ENCODE data around the gene ACAD9.

Gene ACAD9

GRCh38 chr3:128935922-128936321, 56.5 kb downstream of the ACAD9 start:
- DNase-seq (ENCODE audit: low read depth in 3 of 3) = no peak

DNA sequence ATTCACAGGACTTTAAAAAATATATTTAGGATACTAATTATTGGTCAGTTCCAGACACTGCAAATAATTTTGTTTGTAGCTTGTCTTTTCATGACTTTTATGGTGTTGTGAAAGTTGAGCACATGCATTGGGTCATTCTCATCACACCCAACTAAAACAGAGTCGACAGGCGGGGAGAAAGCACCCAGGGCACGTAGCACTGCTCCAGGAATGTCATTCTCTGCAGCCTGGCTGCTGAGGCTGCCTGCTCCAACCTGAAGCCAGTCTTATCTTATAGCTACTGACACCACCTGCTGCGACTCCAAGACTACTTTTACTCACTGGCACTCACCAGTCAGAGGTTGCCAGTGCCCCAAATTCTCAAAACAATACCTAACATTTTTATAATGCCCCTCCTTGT, 56.9 kb downstream of the ACAD9 start:
- DNase-seq (ENCODE audit: low read depth in 3 of 3) = no peak

GRCh38 chr3:128940252-128940651, 60.8 kb downstream of the ACAD9 start:
- DNase-seq (ENCODE audit: low read depth in 3 of 3) = no peak

- DNase-seq (ENCODE audit: low read depth in 3 of 3) = no peak
These were observed 62.9 kb downstream of the ACAD9 start for GRCh38 chr3:128942161-128942952.

DNA sequence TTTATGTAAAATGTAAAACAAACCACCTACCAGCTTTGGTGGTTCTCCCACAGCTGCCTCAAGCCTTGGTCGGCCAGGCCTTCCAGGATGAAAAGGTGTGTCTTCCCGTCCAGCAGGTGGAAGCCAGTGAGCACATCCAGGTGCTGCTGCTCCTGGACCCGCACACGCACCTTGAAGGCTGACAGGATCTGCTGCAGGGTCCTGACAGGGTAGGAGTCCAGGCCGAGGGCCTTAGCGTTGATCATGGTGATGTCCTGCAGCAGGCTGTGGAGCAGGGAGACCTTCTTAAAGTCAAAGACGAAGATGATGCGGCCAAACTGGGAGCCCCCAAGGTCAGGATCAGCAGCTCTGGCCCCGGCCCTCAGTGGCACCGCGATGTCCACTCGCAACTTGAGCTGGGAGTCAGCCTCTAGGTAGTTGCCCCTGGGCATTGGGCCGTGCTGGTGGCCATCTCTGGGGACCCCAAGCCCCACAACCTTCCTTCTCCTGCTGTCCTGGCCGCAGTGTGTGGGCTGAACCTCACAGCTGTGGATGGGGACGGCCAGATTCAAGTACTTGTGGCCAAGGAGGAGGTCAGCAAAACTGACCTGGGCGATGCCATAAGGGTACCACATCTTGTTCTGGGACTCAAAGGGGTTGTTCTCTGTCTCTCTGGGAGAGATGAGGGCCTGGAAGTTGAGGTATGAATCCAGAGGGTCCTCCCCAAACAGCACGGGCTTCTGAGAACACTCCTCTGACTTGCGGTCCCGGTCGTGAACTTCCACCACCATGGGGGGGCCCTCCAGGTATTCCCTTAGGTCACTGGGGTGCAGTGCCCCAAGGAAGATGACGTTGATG, 65.8 kb downstream of the ACAD9 start:
- DNase-seq (ENCODE audit: low read depth in 3 of 3) = no peak

GRCh38 chr3:128945878-128946175, 66.4 kb downstream of the ACAD9 start:
- no peak for DNase-seq (ENCODE audit: low read depth in 3 of 3)

DNA sequence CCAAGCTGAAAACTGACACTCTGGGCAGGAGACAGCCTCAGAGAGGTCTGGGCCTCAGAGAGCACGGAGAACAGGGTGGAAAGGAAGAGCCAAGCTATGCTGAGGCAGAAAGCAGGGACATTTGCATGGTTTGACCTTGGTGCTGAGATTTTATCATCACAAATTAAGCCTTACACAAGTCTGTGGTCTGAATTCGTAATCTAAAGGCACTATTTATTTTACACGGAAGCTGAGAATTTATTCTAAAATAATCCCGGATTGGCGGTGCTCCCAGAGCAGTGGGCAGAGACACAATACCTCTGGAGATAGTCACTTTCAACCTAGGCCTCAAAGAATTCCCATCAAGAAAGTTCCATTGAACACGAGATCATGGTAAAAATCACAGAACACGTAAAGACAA, 67.0 kb downstream of the ACAD9 start:
- no peak for DNase-seq (ENCODE audit: low read depth in 3 of 3)

- DNase-seq (ENCODE audit: low read depth in 3 of 3) = no peak
These were observed 69.7 kb downstream of the ACAD9 start for GRCh38 chr3:128949158-128949557.

DNA sequence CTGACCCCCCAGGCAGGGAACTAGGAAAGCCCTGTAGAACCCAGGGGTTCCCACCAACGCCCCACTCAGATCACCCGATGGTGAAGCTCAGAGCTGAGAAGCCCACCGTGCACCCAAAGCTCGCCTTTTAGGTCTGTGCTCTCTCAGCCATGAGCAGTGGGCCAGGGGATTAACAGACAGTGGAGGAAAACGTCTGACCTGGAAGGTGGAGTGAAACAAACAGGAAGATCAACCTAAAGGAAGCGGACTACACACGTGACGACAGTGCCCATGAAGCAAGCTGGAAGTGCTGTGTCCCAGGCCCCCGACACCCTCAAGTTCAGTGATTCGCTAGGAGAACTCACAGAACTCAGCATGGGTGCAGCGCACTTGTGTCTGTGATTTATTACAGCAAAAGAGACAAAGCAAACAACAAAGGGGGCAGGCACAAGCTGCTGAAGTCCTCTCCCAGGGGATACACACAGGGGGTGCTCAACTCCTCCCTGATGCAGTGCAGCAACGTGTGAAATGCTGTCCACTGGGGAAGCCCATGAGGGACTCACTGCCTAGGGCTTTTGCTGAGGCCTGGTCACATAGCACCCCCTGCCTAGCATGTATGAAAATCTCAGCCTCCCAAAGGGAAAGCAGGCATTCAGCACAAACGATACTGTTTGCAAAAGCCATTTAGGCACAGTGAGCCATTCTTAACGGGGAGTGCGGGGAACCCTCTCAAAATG, 71.0 kb downstream of the ACAD9 start:
- no peak for DNase-seq (ENCODE audit: low read depth in 3 of 3)

DNA sequence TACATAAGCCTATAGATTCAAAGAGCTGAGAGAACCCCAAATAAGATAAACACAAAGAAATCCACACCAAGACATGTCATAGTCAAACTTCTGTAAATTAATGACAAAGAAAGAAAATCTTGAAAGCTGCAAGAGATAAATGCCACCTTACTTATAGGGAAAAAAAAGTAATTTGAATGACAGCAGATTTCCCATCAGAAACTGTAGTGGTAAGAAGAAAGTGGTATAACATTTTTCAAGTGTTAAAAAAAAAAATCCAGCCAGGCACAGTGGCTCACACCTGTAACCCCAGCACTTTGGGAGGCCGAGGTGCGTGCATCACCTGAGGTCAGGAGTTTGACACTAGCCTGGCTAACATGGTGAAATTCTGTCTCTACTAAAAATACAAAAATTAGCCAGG, 77.0 kb downstream of the ACAD9 start:
- no peak for DNase-seq (ENCODE audit: low read depth in 3 of 3)

Data from stimulated activated CD4-positive, alpha-beta T cell treated with anti-CD3 and anti-CD28 coated beads, TNF-alpha, amount 100 ng/mL, for 48 hours (primary cell).